HEK293 (cell line): Measurements from ENCODE around the gene AADACL2.

Experiments used
- MYNN ChIP-seq: fragments of 450-650 bp; formaldehyde crosslinking; IDR thresholded peaks from 2 replicates; pipeline ENCODE4 v1.5.1; 2016; ENCODE audit warnings: missing biosample characterization, missing genetic modification characterization, borderline replicate concordance
- REPIN1 ChIP-seq: fragments of 450-650 bp; formaldehyde crosslinking; IDR thresholded peaks from 2 replicates; pipeline ENCODE4 v1.5.1; 2017; ENCODE audit warnings: missing biosample characterization, missing genetic modification characterization, low read depth
- YY2 ChIP-seq: fragments of 450-650 bp; formaldehyde crosslinking; IDR thresholded peaks from 2 replicates; pipeline ENCODE4 v1.5.1; 2016; ENCODE audit warnings: missing biosample characterization, missing genetic modification characterization
- ZNF133 ChIP-seq: fragments of 450-650 bp; formaldehyde crosslinking; IDR thresholded peaks from 2 replicates; pipeline ENCODE4 v1.5.1; 2016; ENCODE audit warnings: missing biosample characterization, missing genetic modification characterization
- ZNF138 ChIP-seq: fragments of 450-650 bp; formaldehyde crosslinking; IDR thresholded peaks from 2 replicates; pipeline ENCODE4 v1.5.1; 2016; ENCODE audit warnings: missing biosample characterization, missing genetic modification characterization, borderline replicate concordance
- ZNF24 ChIP-seq: fragments of 450-650 bp; formaldehyde crosslinking; IDR thresholded peaks from 2 replicates; pipeline ENCODE4 v1.5.1; 2016; ENCODE audit warnings: missing biosample characterization, missing genetic modification characterization
- ZNF311 ChIP-seq: fragments of 450-650 bp; formaldehyde crosslinking; IDR thresholded peaks from 2 replicates; pipeline ENCODE4 v1.5.1; 2017; ENCODE audit warnings: missing biosample characterization, missing genetic modification characterization, borderline replicate concordance
- ZNF544 ChIP-seq: fragments of 450-650 bp; formaldehyde crosslinking; IDR thresholded peaks from 2 replicates; pipeline ENCODE4 v1.5.0; 2017; ENCODE audit warnings: missing biosample characterization, missing genetic modification characterization
- ZNF629 ChIP-seq: fragments of 450-650 bp; formaldehyde crosslinking; IDR thresholded peaks from 2 replicates; pipeline ENCODE4 v1.5.1; 2017; ENCODE audit warnings: missing biosample characterization, missing genetic modification characterization
- TF ChIP-seq, protein P1 (sequence below): fragments of 450-650 bp; formaldehyde crosslinking; IDR thresholded peaks from 2 replicates; pipeline ENCODE4 v1.5.1; 2016; ENCODE audit warnings: missing biosample characterization, missing genetic modification characterization
- TF ChIP-seq, protein P2 (sequence below): fragments of 450-650 bp; formaldehyde crosslinking; IDR thresholded peaks from 2 replicates; pipeline ENCODE4 v1.5.1; 2017; ENCODE audit warnings: missing biosample characterization, missing genetic modification characterization
- TF ChIP-seq, protein P3 (sequence below): fragments of 450-650 bp; formaldehyde crosslinking; IDR thresholded peaks from 2 replicates; pipeline ENCODE4 v1.5.1; 2016; ENCODE audit warnings: missing biosample characterization, missing genetic modification characterization

DNA sequence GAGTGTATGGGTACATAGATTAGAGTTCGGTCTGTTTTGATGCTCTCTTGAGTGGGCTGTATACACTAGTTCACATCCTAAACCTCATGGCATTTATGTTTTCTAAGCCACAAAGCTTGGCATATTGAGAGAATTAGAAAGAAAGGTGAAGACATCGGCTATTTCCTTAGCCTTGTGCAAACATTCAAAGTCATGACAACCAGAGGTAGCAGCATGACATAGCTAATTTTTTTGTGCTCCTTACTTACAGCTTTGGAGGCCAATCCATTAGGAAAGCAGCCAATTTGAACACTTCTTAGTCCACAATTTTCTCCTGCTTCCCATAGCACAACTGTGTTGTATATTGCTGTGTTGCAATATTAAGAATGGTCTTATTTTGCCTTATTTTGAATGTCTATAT is 58.7 kb downstream of the AADACL2 start:
- no peak for TF ChIP-seq MYNN (tag by site-specific recombination)
- TF ChIP-seq, protein P1, sequence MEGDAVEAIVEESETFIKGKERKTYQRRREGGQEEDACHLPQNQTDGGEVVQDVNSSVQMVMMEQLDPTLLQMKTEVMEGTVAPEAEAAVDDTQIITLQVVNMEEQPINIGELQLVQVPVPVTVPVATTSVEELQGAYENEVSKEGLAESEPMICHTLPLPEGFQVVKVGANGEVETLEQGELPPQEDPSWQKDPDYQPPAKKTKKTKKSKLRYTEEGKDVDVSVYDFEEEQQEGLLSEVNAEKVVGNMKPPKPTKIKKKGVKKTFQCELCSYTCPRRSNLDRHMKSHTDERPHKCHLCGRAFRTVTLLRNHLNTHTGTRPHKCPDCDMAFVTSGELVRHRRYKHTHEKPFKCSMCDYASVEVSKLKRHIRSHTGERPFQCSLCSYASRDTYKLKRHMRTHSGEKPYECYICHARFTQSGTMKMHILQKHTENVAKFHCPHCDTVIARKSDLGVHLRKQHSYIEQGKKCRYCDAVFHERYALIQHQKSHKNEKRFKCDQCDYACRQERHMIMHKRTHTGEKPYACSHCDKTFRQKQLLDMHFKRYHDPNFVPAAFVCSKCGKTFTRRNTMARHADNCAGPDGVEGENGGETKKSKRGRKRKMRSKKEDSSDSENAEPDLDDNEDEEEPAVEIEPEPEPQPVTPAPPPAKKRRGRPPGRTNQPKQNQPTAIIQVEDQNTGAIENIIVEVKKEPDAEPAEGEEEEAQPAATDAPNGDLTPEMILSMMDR (tag by site-specific recombination), result no peak
- TF ChIP-seq ZNF133 (tag by site-specific recombination), result no peak
- TF ChIP-seq, protein P2, sequence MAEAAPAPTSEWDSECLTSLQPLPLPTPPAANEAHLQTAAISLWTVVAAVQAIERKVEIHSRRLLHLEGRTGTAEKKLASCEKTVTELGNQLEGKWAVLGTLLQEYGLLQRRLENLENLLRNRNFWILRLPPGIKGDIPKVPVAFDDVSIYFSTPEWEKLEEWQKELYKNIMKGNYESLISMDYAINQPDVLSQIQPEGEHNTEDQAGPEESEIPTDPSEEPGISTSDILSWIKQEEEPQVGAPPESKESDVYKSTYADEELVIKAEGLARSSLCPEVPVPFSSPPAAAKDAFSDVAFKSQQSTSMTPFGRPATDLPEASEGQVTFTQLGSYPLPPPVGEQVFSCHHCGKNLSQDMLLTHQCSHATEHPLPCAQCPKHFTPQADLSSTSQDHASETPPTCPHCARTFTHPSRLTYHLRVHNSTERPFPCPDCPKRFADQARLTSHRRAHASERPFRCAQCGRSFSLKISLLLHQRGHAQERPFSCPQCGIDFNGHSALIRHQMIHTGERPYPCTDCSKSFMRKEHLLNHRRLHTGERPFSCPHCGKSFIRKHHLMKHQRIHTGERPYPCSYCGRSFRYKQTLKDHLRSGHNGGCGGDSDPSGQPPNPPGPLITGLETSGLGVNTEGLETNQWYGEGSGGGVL (tag by site-specific recombination), result no peak
- no peak for TF ChIP-seq ZNF138 (tag by site-specific recombination)
- no peak for TF ChIP-seq ZNF311 (tag by site-specific recombination)
- TF ChIP-seq REPIN1 (tag by site-specific recombination), result no peak
- TF ChIP-seq ZNF544 (tag by site-specific recombination), result no peak
- no peak for TF ChIP-seq ZNF629 (tag by site-specific recombination)
- TF ChIP-seq, protein P3, sequence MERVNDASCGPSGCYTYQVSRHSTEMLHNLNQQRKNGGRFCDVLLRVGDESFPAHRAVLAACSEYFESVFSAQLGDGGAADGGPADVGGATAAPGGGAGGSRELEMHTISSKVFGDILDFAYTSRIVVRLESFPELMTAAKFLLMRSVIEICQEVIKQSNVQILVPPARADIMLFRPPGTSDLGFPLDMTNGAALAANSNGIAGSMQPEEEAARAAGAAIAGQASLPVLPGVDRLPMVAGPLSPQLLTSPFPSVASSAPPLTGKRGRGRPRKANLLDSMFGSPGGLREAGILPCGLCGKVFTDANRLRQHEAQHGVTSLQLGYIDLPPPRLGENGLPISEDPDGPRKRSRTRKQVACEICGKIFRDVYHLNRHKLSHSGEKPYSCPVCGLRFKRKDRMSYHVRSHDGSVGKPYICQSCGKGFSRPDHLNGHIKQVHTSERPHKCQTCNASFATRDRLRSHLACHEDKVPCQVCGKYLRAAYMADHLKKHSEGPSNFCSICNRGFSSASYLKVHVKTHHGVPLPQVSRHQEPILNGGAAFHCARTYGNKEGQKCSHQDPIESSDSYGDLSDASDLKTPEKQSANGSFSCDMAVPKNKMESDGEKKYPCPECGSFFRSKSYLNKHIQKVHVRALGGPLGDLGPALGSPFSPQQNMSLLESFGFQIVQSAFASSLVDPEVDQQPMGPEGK, result no peak
- no peak for TF ChIP-seq YY2 (tag by site-specific recombination)
- TF ChIP-seq ZNF24 (tag by site-specific recombination), result no peak
